Psoas muscle (tissue), 8 donors: ENCODE results near the gene RGS5. TPM values are rescaled to one million over a fixed set of nuclear protein-coding genes. Genes with fewer than 3 reads are reported as not detected.
"Not testable (repeated sequence)": the region's sequence is repeated elsewhere in the genome, so short reads cannot be mapped to it uniquely, and the experiment has no call there.

Experiments
- ATAC-seq, 4 donors: fragments of 200-7000 bp; cut with Tn5 transposase; one replicate each; pipeline ENCODE4 v1.9.1; 2020; ENCODE audit warnings: moderate library complexity in 3 of 4, mild to moderate bottlenecking in 2 of 4
- DNase-seq, 2 donors: peaks; one replicate each; pipeline ENCODE4 v3.0.0-alpha.2; 2020
- H3K27ac ChIP-seq: fragments of 200-600 bp; one replicate; pipeline ENCODE4 v1.8.0; 2022
- H3K27me3 ChIP-seq, 3 donors: fragments of 200-600 bp in 1 of 3; one replicate each; pipeline versions ENCODE4 v1.6.1 to v1.8.0; 2013 to 2022; ENCODE audit warnings: low read length in 2 of 3, mild to moderate bottlenecking in 2 of 3, moderate library complexity in 1 of 3; ENCODE audit not compliant: insufficient read depth in 3 of 3
- H3K36me3 ChIP-seq, 2 donors: fragments of 200-600 bp in 1 of 2; one replicate each; pipeline versions ENCODE4 v1.6.1 to v1.8.0; 2013 to 2022; ENCODE audit warnings: low read depth in 1 of 2, mild to moderate bottlenecking in 1 of 2, moderate library complexity in 1 of 2; ENCODE audit not compliant: insufficient read depth in 1 of 2
- H3K4me1 ChIP-seq: fragments of 200-600 bp; one replicate; pipeline ENCODE4 v1.8.0; 2022
- H3K4me3 ChIP-seq: fragments of 200-600 bp; one replicate; pipeline ENCODE4 v1.8.0; 2022; ENCODE audit warnings: mild to moderate bottlenecking
- H3K9me3 ChIP-seq: fragments of 200-600 bp; one replicate; pipeline ENCODE4 v1.8.0; 2022
- WGBS, 3 donors: extraction: QIAGEN DNeasy Blood & Tissue Kit; methylation state at CpG; one replicate each; pipeline versions ENCODE4 v1.1.6 to v1.1.7; 2013; 5-methylcytosine and 5-hydroxymethylcytosine counted together
- intact Hi-C, 2 donors: fragments of 100-400 bp; cut with DNase I; formaldehyde crosslinking; loops; one replicate each; pipeline versions ENCODE4 v1.11.0 to v1.14.2; 2022
- polyA plus RNA-seq, 3 donors: library from polyadenylated mRNA; stranded (reverse); fragments of 200-250 nt; gene quantifications; one replicate each; pipeline ENCODE4 v1.2.3, GENCODE V29; 2013
- total RNA-seq, 4 donors: library from RNA; stranded (reverse); fragmentation: NEBNext Ultra II Directional in 2 of 4; extraction: Animal tissue kit (Norgen Biotek cat#: 25700) in 2 of 4; gene quantifications; one replicate each; pipeline versions ENCODE4 v1.2.1 to v1.2.4, GENCODE V29; 2021 to 2023
- TF ChIP-seq, protein P1 (sequence below): fragments of 200-600 bp; IDR thresholded peaks from one replicate; pipeline ENCODE4 v1.8.0; 2022; ENCODE audit warnings: antibody characterized with exemption
- donor health status: healthy with polysubstance abuse.
- donor health status: DM: no; HTN: no; CAD: no; lungs with moderate emphysema.
- donor health status: Bipolar disorder and iron deficiency.
- donor health status: healthy.
- donor health status: DM: yes; HTN: yes; CAD: no.
- donor health status: DM: no; HTN: no; CAD: no.
- donor health status: DM: no; HTN: no; CAD: no.
- donor health status: DM: yes; HTN: yes; CAD: no.

Gene RGS5
- total and polyA plus RNA-seq, 7 donors: 31.0 to 313 (median 109) TPM

DNA sequence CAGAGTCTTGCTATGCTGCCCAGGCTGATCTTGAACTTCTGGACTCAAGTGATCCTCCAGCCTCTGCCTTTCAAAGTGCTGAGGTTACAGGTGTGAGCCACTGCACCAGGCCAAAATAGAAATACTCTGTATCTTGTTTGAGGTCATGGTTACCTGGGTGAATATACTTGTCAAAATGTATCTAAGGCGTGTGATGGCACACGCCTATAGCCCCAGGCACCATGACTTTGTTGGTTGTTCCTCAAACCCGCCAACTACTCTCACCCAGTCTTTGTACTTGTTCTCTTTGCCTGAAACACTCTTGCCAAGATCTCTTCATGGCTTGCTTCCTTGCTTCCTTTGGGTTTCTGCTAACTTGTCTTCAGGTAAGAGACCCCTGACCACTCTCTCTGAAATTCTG lies 38.0 kb upstream of the RGS5 start:
- Histone ChIP-seq H3K9me3 (no peaks in the 10 kb centered on the region), H3K27ac (no peak overlapping the region), H3K4me1 (no peaks in the 10 kb centered on the region), H3K36me3 (no peaks in the 10 kb centered on the region), H3K27me3 (no peaks in the 10 kb centered on the region), H3K4me3 (no peak overlapping the region)
- intact Hi-C loops: no loop called here
- no peak for DNase-seq
- WGBS, 3 donors: 94 to 97% (median 96%) methylated on average over 3 of the region's 3 CpGs
- no peak for ATAC-seq
- TF ChIP-seq, protein P1, sequence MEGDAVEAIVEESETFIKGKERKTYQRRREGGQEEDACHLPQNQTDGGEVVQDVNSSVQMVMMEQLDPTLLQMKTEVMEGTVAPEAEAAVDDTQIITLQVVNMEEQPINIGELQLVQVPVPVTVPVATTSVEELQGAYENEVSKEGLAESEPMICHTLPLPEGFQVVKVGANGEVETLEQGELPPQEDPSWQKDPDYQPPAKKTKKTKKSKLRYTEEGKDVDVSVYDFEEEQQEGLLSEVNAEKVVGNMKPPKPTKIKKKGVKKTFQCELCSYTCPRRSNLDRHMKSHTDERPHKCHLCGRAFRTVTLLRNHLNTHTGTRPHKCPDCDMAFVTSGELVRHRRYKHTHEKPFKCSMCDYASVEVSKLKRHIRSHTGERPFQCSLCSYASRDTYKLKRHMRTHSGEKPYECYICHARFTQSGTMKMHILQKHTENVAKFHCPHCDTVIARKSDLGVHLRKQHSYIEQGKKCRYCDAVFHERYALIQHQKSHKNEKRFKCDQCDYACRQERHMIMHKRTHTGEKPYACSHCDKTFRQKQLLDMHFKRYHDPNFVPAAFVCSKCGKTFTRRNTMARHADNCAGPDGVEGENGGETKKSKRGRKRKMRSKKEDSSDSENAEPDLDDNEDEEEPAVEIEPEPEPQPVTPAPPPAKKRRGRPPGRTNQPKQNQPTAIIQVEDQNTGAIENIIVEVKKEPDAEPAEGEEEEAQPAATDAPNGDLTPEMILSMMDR: no peak

DNA sequence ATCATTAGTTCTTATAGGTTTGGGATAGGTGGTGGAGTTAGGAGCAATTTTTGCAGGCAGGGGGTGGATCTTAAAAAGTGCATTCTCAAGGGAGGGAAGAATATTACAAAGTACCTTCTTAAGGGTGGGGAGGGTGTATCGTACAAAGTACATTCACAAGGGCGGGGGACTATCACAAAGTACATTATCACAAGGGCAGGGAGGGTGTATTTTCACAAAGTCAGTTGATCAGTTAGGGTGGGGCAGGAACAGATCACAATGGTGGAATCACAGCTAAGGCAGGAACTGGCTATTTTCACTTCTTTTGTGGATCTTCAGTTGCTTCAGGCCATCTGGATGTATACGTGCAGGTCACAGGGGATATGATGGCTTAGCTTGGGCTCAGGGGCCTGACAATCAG lies 30.9 kb upstream of the RGS5 start:
- DNase-seq, H3K4me1 ChIP-seq, H3K36me3 ChIP-seq, H3K4me3 ChIP-seq, intact Hi-C loops, H3K9me3 ChIP-seq, H3K27ac ChIP-seq, H3K27me3 ChIP-seq, ATAC-seq: not testable (repeated sequence)
- WGBS, 3 donors: 84 to 89% (median 86%) methylated on average over 3 of the region's 3 CpGs

DNA sequence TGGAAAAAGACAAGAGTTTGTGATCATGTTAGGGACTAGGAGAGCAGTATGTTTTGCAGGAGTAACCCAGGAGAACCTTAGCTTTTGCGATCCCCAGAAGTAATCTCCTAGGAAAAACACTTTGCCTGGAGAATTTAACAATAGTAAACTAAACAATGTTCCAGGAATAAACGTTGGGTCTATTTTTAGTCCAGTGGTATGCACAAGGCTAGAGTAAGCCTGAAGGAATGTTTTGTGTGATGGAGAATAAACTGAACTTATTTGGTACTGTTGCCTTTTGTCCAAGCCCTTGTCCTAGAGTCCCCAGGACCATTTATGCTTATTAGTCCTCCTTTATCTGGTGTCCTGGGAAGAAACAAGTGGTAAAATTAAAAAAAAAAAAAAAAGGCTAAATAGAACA lies 28.7 kb upstream of the RGS5 start:
- H3K4me3 ChIP-seq: no peak overlapping the region
- WGBS, 3 donors: 38 to 41% (median 39%) methylated on average over 2 of the region's 2 CpGs
- no peak for ATAC-seq
- TF ChIP-seq, protein P1: no peak
- H3K9me3 ChIP-seq: no peaks in the 10 kb centered on the region
- DNase-seq: no peak
- intact Hi-C loops: no loop called here
- no peaks in the 10 kb centered on the region for H3K36me3 ChIP-seq
- no peaks in the 10 kb centered on the region for H3K4me1 ChIP-seq
- H3K27me3 ChIP-seq: no peaks in the 10 kb centered on the region
- no peak overlapping the region for H3K27ac ChIP-seq

DNA sequence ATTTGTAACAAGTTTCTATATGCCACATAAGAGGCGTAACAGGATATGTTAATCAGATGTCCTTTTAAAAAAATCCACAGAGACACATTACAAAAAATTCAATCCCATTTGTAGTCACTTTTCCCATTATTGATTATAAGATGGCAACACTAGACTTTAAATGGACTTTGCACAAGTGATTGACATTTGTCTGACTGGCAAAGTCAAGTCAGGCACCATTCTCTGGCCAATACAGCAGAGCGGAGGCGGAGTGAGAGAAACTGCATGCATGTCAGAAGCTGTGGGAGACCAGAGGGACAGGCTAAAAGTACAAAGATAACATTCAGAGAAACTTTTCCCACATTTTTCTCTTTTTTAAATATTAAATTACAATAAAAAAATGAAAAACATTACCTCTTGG lies 28.1 kb upstream of the RGS5 start:
- H3K27ac ChIP-seq: no peak overlapping the region
- ATAC-seq (no peak), DNase-seq (no peak)
- no peaks in the 10 kb centered on the region for H3K36me3 ChIP-seq
- no peaks in the 10 kb centered on the region for H3K27me3 ChIP-seq
- no peak overlapping the region for H3K4me3 ChIP-seq
- H3K9me3 ChIP-seq: no peaks in the 10 kb centered on the region
- TF ChIP-seq, protein P1: no peak
- H3K4me1 ChIP-seq: no peaks in the 10 kb centered on the region
- 92 to 96% (median 95%) methylated on average over 3 of the region's 3 CpGs for WGBS, 3 donors
- intact Hi-C loops: no loop called here

DNA sequence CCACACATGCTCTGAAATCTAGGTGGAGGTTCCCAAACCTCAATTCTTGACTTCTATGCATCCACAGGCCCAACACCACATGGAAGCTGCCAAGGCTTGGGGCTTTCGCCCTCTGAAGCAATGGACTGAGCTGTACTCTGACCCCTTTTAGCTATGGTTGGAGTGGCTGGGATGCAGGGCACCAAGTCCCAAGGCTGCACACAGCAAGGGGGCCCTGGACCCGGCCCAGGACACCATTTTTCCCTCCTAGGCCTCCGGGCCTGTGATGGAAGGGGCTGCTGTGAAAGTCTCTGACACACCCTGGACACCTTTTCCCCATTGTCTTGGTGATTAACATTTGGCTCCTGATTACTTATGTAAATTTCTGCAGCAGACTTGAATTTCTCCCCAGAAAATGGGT lies 25.6 kb upstream of the RGS5 start:
- DNase-seq, H3K4me1 ChIP-seq, H3K27me3 ChIP-seq, H3K27ac ChIP-seq, intact Hi-C loops, H3K4me3 ChIP-seq, H3K9me3 ChIP-seq, H3K36me3 ChIP-seq, ATAC-seq: not testable (repeated sequence)
- 85 to 89% (median 87%) methylated on average over 3 of the region's 3 CpGs for WGBS, 3 donors

DNA sequence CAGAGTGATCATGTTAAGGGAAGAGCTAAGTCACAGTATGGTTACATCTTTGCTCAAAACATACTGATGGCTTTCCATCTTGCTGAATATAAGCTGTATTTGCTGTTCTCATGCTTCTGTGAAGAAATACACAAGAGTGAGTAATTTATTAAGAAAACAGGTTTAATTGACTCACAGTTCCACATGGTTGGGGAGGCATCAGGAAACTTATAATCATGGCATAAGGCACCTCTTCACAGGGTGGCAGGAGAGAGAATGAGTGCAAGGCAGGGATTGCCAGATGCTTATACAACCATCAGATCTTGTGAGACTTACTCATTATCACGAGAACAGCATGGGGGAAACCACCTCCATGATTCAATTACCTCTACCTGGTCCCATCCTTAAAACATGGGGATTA lies 24.4 kb upstream of the RGS5 start:
- WGBS, 3 donors: 80 to 85% (median 84%) methylated on average over 1 of the region's 1 CpG
- Histone ChIP-seq H3K9me3 (no peaks in the 10 kb centered on the region), H3K36me3 (no peaks in the 10 kb centered on the region), H3K4me1 (no peaks in the 10 kb centered on the region), H3K4me3 (no peak overlapping the region), H3K27me3 (no peaks in the 10 kb centered on the region), H3K27ac (no peak overlapping the region)
- TF ChIP-seq, protein P1: no peak
- DNase-seq: no peak
- intact Hi-C loops: no loop called here
- no peak for ATAC-seq
